IMR-90 (cell line): ENCODE measurements around the gene NUP93.

ENCODE experiments used
- CTCF ChIP-seq: conservative IDR thresholded peaks from 2 replicates; pipeline ENCODE4 v1.5.1; 2012; ENCODE audit warnings: mild to moderate bottlenecking, low read depth, low read length, improper control_type of control experiment
- POLR2A ChIP-seq: IDR thresholded peaks from 2 replicates; pipeline ENCODE4 v1.6.1; 2012; ENCODE audit warnings: mild to moderate bottlenecking, low read depth, low read length
- RAD21 ChIP-seq: IDR thresholded peaks from 2 replicates; pipeline ENCODE4 v1.6.1; 2012; ENCODE audit warnings: low read length, improper control_type of control experiment
- RCOR1 ChIP-seq: IDR thresholded peaks from 2 replicates; pipeline ENCODE4 v1.6.1; 2012; ENCODE audit warnings: mild to moderate bottlenecking, low read length, improper control_type of control experiment; ENCODE audit not compliant: insufficient replicate concordance

DNA sequence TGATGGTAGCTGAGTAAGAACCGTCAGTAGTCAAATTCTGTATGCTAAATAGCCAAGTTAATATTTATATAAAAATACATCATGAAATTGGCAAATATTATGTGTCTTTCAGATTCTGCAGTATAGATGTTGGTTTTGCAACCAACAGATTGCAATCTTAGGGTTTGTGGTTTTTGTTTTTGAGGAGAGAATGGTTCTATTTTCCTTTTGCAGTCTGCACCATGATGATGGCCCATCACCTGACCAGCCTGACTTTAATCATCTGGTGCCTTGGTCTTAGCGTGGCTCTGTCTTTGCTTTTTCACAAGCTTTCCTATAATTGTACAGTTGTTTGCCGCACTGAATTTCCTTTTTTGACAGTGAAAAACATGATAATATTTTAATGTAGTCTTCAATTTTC lies 50.7 kb downstream of the NUP93 start:
- TF ChIP-seq CTCF (no peak), POLR2A (no peak), RAD21 (no peak), RCOR1 (no peak)
